HepG2 (cell line): ENCODE results near the gene ADAMTS14. TPM values are rescaled to one million over a fixed set of nuclear protein-coding genes. Genes with fewer than 3 reads are reported as not detected.

ENCODE experiments used
- ATAC-seq: fragments of 200-7000 bp; cut with Tn5 transposase; 3 replicates; pipeline ENCODE4 v1.9.1; 2020; ENCODE audit warnings: mild to moderate bottlenecking, moderate library complexity
- BruUV-seq: library from RNA; stranded (reverse); fragments of 400-500 nt; replicated peaks from 2 replicates; lab custom pipeline; 2021; lab: Mats Ljungman, UMichigan
- CTCF ChIA-PET: fragments of 300-600 bp; formaldehyde crosslinking; extraction: SDS; loops from one replicate; lab custom pipeline; 2021; ENCODE audit warnings: low total read pairs, inconsistent platforms, low intra/inter-chr PET ratio; lab: Yijun Ruan, JAX
- POLR2A ChIA-PET: fragments of 350-600 bp; sonication (Branson Sonifier 250); formaldehyde crosslinking; loops from one replicate; lab custom pipeline; 2020; ENCODE audit warnings: antibody characterized with exemption, inconsistent platforms; lab: Yijun Ruan, JAX
- DNase-seq: peaks from one replicate; pipeline ENCODE4 v3.0.0-alpha.2; 2015; ENCODE audit warnings: low spot score
- FAIRE-seq: peaks from 3 replicates; lab custom pipeline; 2011; peaks lifted over from hg19 to GRCh38; lab: Jason Lieb, UNC
- H2AFZ ChIP-seq: one replicate; pipeline ENCODE4 v1.6.1; 2011; ENCODE audit warnings: low read length, inconsistent platforms
- H3K27ac ChIP-seq: fragments of 300-600 bp; 3 replicates; pipeline ENCODE4 v1.8.0; 2011; ENCODE audit warnings: mixed run types, mild to moderate bottlenecking, mixed read lengths, low read length, inconsistent platforms; ENCODE audit not compliant: insufficient read depth; ENCODE audit errors: extremely low read length
- H3K27me3 ChIP-seq, 2 experiments: fragments of 200-600 bp in 1 of 2; 2 replicates in 1 of 2; 3 replicates in 1 of 2; pipeline versions ENCODE4 v1.6.0 to v1.8.0; 2011; ENCODE audit warnings: low read length in 2 of 2, mild to moderate bottlenecking in 2 of 2, moderate library complexity in 2 of 2, inconsistent platforms in 1 of 2; ENCODE audit not compliant: insufficient read depth in 2 of 2, control insufficient read depth in 1 of 2
- H3K36me3 ChIP-seq, 2 experiments: fragments of 200-600 bp in 1 of 2; replicated peaks in 1 of 2; 2 replicates in 1 of 2; 3 replicates in 1 of 2; pipeline versions ENCODE4 v1.5.1 to v1.8.0; 2011; ENCODE audit warnings: low read length in 2 of 2, inconsistent platforms in 1 of 2; ENCODE audit not compliant: insufficient read depth in 2 of 2, control insufficient read depth in 1 of 2
- H3K4me1 ChIP-seq: 2 replicates; pipeline ENCODE4 v1.5.1; 2012; ENCODE audit warnings: low read length, inconsistent platforms; ENCODE audit not compliant: insufficient read depth
- H3K4me2 ChIP-seq: 2 replicates; pipeline ENCODE4 v1.6.0; 2011; ENCODE audit warnings: low read depth, low read length, inconsistent platforms
- H3K4me3 ChIP-seq, 3 experiments: fragments of 200-600 bp in 1 of 3; sonication (generic), shearing (Covaris generic) in 1 of 3; replicated peaks in 1 of 3; 2 replicates each; pipeline ENCODE4 v1.5.1; 2011 to 2016; ENCODE audit warnings: low read length in 3 of 3, inconsistent platforms in 2 of 3, low read depth in 2 of 3, mild to moderate bottlenecking in 2 of 3, control low read depth in 1 of 3, mixed read lengths in 1 of 3; ENCODE audit not compliant: insufficient read depth in 1 of 3
- H3K79me2 ChIP-seq: one replicate; pipeline ENCODE4 v1.6.1; 2011; ENCODE audit warnings: low read length, inconsistent platforms; ENCODE audit not compliant: insufficient read depth
- H3K9ac ChIP-seq: 2 replicates; pipeline ENCODE4 v1.6.0; 2011; ENCODE audit warnings: mild to moderate bottlenecking, low read depth, low read length, inconsistent platforms; ENCODE audit not compliant: insufficient read depth
- H3K9me3 ChIP-seq: 2 replicates; pipeline ENCODE4 v1.5.1; 2012; ENCODE audit warnings: mild to moderate bottlenecking, low read length
- H4K20me1 ChIP-seq: 2 replicates; pipeline ENCODE4 v1.6.0; 2011; ENCODE audit warnings: inconsistent platforms, mild to moderate bottlenecking, low read length, moderate library complexity; ENCODE audit not compliant: insufficient read depth
- GABPA ChIP-seq, 2 experiments: IDR thresholded peaks; 2 replicates each; pipeline ENCODE4 v1.6.1; 2011 to 2016; ENCODE audit warnings: low read depth in 2 of 2, low read length in 1 of 2, missing biosample characterization in 1 of 2, missing genetic modification characterization in 1 of 2
- IKZF1 ChIP-seq: fragments of 450-650 bp; IDR thresholded peaks from 2 replicates; pipeline ENCODE4 v1.7.1; 2016
- ISX ChIP-seq: sonication (generic); formaldehyde crosslinking; conservative IDR thresholded peaks from 2 replicates; pipeline ENCODE4 v1.5.0; 2020; ENCODE audit warnings: missing genetic modification reagents
- NBN ChIP-seq: fragments of 450-650 bp; conservative IDR thresholded peaks from 2 replicates; pipeline ENCODE4 v1.6.1; 2017
- PHF20 ChIP-seq: sonication (generic); formaldehyde crosslinking; IDR thresholded peaks from 2 replicates; pipeline ENCODE4 v1.5.0; 2020; ENCODE audit warnings: mild to moderate bottlenecking, missing genetic modification reagents
- PITX1 ChIP-seq: sonication (generic); formaldehyde crosslinking; IDR thresholded peaks from 2 replicates; pipeline ENCODE4 v1.5.1; 2020; ENCODE audit warnings: mild to moderate bottlenecking, missing genetic modification reagents
- SMYD3 ChIP-seq: sonication (generic); formaldehyde crosslinking; IDR thresholded peaks from 2 replicates; pipeline ENCODE4 v1.8.1; 2023; ENCODE audit warnings: mild to moderate bottlenecking, missing genetic modification reagents
- SNAI1 ChIP-seq: sonication (generic); formaldehyde crosslinking; IDR thresholded peaks from 2 replicates; pipeline ENCODE4 v1.5.0; 2020; ENCODE audit warnings: mild to moderate bottlenecking, missing genetic modification reagents, borderline replicate concordance
- STAT5B ChIP-seq: sonication (generic); formaldehyde crosslinking; IDR thresholded peaks from 2 replicates; pipeline ENCODE4 v1.4.0; 2020; ENCODE audit warnings: missing genetic modification reagents
- TOE1 ChIP-seq: sonication (generic); formaldehyde crosslinking; IDR thresholded peaks from 2 replicates; pipeline ENCODE4 v1.4.0; 2020; ENCODE audit warnings: mild to moderate bottlenecking, missing genetic modification reagents
- ZBTB4 ChIP-seq: sonication (generic); formaldehyde crosslinking; IDR thresholded peaks from 2 replicates; pipeline ENCODE4 v1.4.0; 2020; ENCODE audit warnings: missing genetic modification reagents, mild to moderate bottlenecking, borderline replicate concordance
- ZC3H4 ChIP-seq: sonication (generic); formaldehyde crosslinking; IDR thresholded peaks from 2 replicates; pipeline ENCODE4 v1.4.0; 2020; ENCODE audit warnings: missing genetic modification reagents, borderline replicate concordance
- ZNF224 ChIP-seq: sonication (generic); formaldehyde crosslinking; IDR thresholded peaks from 2 replicates; pipeline ENCODE4 v1.5.0; 2020; ENCODE audit warnings: mild to moderate bottlenecking, missing genetic modification reagents
- ZNF264 ChIP-seq: sonication (generic); formaldehyde crosslinking; IDR thresholded peaks from 2 replicates; pipeline ENCODE4 v1.4.0; 2020; ENCODE audit warnings: missing genetic modification reagents
- ZNF572 ChIP-seq: sonication (generic); formaldehyde crosslinking; IDR thresholded peaks from 2 replicates; pipeline ENCODE4 v1.5.1; 2020; ENCODE audit warnings: mild to moderate bottlenecking, missing genetic modification reagents
- ZNF724P ChIP-seq: sonication (generic); formaldehyde crosslinking; IDR thresholded peaks from 2 replicates; pipeline ENCODE4 v1.8.0; 2022; ENCODE audit warnings: missing genetic modification reagents, borderline replicate concordance
- WGBS: methylation state at CpG from one replicate; pipeline ENCODE4 v1.1.6; 2017; ENCODE audit warnings: low lambda C conversion rate; 5-methylcytosine and 5-hydroxymethylcytosine counted together
- in situ Hi-C: cut with HindIII; loops from 2 replicates; pipeline ENCODE4 v1.10.0; 2017; ENCODE audit warnings: low pct_unique_long_range_greater_than_20kb; ENCODE audit not compliant: extremely low pct_ligation_motif_present
- intact Hi-C: fragments of 100-400 bp; cut with micrococcal nuclease; formaldehyde crosslinking; loops from one replicate; pipeline ENCODE4 v1.10.0; 2022; ENCODE audit not compliant: unreplicated experiment
- polyA plus RNA-seq, 8 experiments: library from polyadenylated mRNA; depleted of rRNA in 3 of 8; stranded (reverse) in 7 of 8; unstranded in 1 of 8; fragments of >200 nt; fragmentation: Illumina TruSeq in 4 of 8; extraction: Trizol in 4 of 8; gene quantifications; 2 replicates each; pipeline versions ENCODE4 v1.2.1 to v1.2.3, GENCODE V29; 2011 to 2016; ENCODE audit warnings: low read depth in 4 of 8, missing spikeins in 1 of 8, mixed read lengths in 1 of 8; ENCODE audit not compliant: insufficient read depth in 1 of 8
- total RNA-seq, 5 experiments: library from RNA; depleted of rRNA; stranded (reverse); fragments of >200 nt; fragmentation: Illumina TruSeq; extraction: Trizol; gene quantifications; 2 replicates each; pipeline ENCODE4 v1.2.3, GENCODE V29; 2016; ENCODE audit warnings: low read depth in 1 of 5

ADAMTS14 gene
- total and polyA plus RNA-seq, 2 of the 13 experiments (the other 11 are each of a cell fraction or from before 2014, with no cell fraction given): 0.04 to 0.07 TPM

- intact Hi-C loops (no loop called here), in situ Hi-C loops (no loop called here)
- H3K9me3 ChIP-seq: no peaks in the 10 kb centered on the region
- DNase-seq: no peak
- no peak for ATAC-seq
- no peak overlapping the region for H3K4me2 ChIP-seq
- ChIA-PET CTCF (no interaction called here), POLR2A (no interaction called here)
- H3K27me3 ChIP-seq: no peaks in the 10 kb centered on the region
- 15% methylated on average over 6 of the region's 6 CpGs for WGBS
- H4K20me1 ChIP-seq: no peaks in the 10 kb centered on the region
- H3K79me2 ChIP-seq: no peaks in the 10 kb centered on the region
- 0 out of 2 replicates have a peak, but pooled peaks cover 3% of the 10 kb centered on the region for H3K4me1 ChIP-seq
- no peak overlapping the region for H3K4me3 ChIP-seq
- BruUV-seq: no TSS peak
- no peak overlapping the region for H2AFZ ChIP-seq
- FAIRE-seq: no peak
- no peak overlapping the region for H3K9ac ChIP-seq
- no peak for TF ChIP-seq STAT5B (CRISPR knock-in tag)
- TF ChIP-seq ZNF264 (CRISPR knock-in tag): no peak
- no peak for TF ChIP-seq ZBTB4 (CRISPR knock-in tag)
- no peak for TF ChIP-seq IKZF1
- no peak for TF ChIP-seq NBN
- no peak for TF ChIP-seq SMYD3 (CRISPR knock-in tag)
- TF ChIP-seq GABPA (IDR thresholded peaks at IDR 0.05; ENCODE audit: low read depth, low read length): no peak
- no peak for TF ChIP-seq GABPA (CRISPR knock-in tag; IDR thresholded peaks at IDR 0.05; ENCODE audit: low read depth)
- no peak for TF ChIP-seq ZNF572
- TF ChIP-seq ZC3H4 (CRISPR knock-in tag): no peak
- TF ChIP-seq ZNF724P (CRISPR knock-in tag): no peak
- no peak for TF ChIP-seq PITX1 (CRISPR knock-in tag)
- no peak for TF ChIP-seq PHF20 (CRISPR knock-in tag)
- no peak for TF ChIP-seq ISX (CRISPR knock-in tag)
- TF ChIP-seq TOE1 (CRISPR knock-in tag): no peak
- no peak for TF ChIP-seq SNAI1 (CRISPR knock-in tag)
- no peak for TF ChIP-seq ZNF224 (CRISPR knock-in tag)
- TF ChIP-seq, all 625 proteins: peak for 0
- Histone ChIP-seq H3K36me3 (no peaks in the 10 kb centered on the region), H3K27ac (no peak overlapping the region)
These were observed 22.3 kb downstream of the ADAMTS14 start for GRCh38 chr10:70694418-70695141.
